H1 (cell line): Measurements from ENCODE around the gene LRRC49. TPM values are rescaled to one million over a fixed set of nuclear protein-coding genes. Genes with fewer than 3 reads are reported as not detected.

Experiments used
- BRCA1 ChIP-seq: IDR thresholded peaks from 2 replicates; pipeline ENCODE4 v1.6.1; 2012; ENCODE audit warnings: low read depth, low read length, improper control_type of control experiment
- SP2 ChIP-seq: IDR thresholded peaks from 2 replicates; pipeline ENCODE4 v1.6.1; 2012; ENCODE audit warnings: mild to moderate bottlenecking, low read length, inconsistent platforms
- polyA plus RNA-seq, 7 experiments: library from polyadenylated mRNA; depleted of rRNA in 3 of 7; stranded (reverse) in 5 of 7; unstranded in 2 of 7; fragments of >200 nt in 5 of 7; fragments of 200-250 nt in 2 of 7; gene quantifications; 1 replicate in 5 of 7; 2 replicates in 1 of 7; 4 replicates in 1 of 7; pipeline versions ENCODE4 v1.2.1 to v1.2.3, GENCODE V29; 2011 to 2013; ENCODE audit warnings: missing spikeins in 2 of 7, mixed read lengths in 2 of 7
- total RNA-seq: library from RNA; stranded (reverse); fragmentation: NEBNext Ultra II Directional; extraction: Animal tissue kit (Norgen Biotek cat#: 25700); gene quantifications from 2 replicates; pipeline ENCODE4 v1.2.1, GENCODE V29; 2021
- TF ChIP-seq, protein P1 (sequence below): fragments of 300-600 bp; sonication (generic); IDR thresholded peaks from 2 replicates; pipeline ENCODE4 v1.7.1; 2012; ENCODE audit warnings: low read length, moderate library complexity, mild to moderate bottlenecking, inconsistent platforms; ENCODE audit not compliant: insufficient replicate concordance
- TF ChIP-seq, protein P2 (sequence below): IDR thresholded peaks from 2 replicates; pipeline ENCODE4 v1.6.1; 2012; ENCODE audit warnings: inconsistent platforms
- TF ChIP-seq, protein P3 (sequence below): IDR thresholded peaks from 2 replicates; pipeline ENCODE4 v1.6.1; 2012; ENCODE audit warnings: low read length, inconsistent platforms

LRRC49 gene
- total and polyA plus RNA-seq, 2 of the 8 experiments (the other 6 are each of a cell fraction or from before 2014, with no cell fraction given): 5.0 to 10.4 TPM

DNA sequence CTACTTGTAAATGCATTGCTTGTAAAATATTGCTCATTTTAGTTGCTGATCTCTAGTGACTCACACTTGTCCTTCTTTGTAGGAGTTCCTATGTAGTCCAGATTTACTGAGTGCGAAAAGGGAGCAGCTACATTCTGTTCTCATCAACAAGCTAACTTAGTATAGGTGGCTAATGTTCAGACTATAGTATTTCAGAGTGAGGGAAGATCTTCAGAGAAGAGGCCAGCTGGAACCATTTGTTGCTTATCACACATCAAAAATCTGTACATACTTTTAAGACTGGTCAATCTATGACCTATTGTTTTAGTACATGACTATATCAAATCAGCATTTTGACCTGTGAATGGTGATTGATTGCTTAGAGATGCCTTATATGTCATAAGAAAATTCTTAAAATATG is 151.4 kb downstream of the LRRC49 start (continued):
- TF ChIP-seq, protein P1, sequence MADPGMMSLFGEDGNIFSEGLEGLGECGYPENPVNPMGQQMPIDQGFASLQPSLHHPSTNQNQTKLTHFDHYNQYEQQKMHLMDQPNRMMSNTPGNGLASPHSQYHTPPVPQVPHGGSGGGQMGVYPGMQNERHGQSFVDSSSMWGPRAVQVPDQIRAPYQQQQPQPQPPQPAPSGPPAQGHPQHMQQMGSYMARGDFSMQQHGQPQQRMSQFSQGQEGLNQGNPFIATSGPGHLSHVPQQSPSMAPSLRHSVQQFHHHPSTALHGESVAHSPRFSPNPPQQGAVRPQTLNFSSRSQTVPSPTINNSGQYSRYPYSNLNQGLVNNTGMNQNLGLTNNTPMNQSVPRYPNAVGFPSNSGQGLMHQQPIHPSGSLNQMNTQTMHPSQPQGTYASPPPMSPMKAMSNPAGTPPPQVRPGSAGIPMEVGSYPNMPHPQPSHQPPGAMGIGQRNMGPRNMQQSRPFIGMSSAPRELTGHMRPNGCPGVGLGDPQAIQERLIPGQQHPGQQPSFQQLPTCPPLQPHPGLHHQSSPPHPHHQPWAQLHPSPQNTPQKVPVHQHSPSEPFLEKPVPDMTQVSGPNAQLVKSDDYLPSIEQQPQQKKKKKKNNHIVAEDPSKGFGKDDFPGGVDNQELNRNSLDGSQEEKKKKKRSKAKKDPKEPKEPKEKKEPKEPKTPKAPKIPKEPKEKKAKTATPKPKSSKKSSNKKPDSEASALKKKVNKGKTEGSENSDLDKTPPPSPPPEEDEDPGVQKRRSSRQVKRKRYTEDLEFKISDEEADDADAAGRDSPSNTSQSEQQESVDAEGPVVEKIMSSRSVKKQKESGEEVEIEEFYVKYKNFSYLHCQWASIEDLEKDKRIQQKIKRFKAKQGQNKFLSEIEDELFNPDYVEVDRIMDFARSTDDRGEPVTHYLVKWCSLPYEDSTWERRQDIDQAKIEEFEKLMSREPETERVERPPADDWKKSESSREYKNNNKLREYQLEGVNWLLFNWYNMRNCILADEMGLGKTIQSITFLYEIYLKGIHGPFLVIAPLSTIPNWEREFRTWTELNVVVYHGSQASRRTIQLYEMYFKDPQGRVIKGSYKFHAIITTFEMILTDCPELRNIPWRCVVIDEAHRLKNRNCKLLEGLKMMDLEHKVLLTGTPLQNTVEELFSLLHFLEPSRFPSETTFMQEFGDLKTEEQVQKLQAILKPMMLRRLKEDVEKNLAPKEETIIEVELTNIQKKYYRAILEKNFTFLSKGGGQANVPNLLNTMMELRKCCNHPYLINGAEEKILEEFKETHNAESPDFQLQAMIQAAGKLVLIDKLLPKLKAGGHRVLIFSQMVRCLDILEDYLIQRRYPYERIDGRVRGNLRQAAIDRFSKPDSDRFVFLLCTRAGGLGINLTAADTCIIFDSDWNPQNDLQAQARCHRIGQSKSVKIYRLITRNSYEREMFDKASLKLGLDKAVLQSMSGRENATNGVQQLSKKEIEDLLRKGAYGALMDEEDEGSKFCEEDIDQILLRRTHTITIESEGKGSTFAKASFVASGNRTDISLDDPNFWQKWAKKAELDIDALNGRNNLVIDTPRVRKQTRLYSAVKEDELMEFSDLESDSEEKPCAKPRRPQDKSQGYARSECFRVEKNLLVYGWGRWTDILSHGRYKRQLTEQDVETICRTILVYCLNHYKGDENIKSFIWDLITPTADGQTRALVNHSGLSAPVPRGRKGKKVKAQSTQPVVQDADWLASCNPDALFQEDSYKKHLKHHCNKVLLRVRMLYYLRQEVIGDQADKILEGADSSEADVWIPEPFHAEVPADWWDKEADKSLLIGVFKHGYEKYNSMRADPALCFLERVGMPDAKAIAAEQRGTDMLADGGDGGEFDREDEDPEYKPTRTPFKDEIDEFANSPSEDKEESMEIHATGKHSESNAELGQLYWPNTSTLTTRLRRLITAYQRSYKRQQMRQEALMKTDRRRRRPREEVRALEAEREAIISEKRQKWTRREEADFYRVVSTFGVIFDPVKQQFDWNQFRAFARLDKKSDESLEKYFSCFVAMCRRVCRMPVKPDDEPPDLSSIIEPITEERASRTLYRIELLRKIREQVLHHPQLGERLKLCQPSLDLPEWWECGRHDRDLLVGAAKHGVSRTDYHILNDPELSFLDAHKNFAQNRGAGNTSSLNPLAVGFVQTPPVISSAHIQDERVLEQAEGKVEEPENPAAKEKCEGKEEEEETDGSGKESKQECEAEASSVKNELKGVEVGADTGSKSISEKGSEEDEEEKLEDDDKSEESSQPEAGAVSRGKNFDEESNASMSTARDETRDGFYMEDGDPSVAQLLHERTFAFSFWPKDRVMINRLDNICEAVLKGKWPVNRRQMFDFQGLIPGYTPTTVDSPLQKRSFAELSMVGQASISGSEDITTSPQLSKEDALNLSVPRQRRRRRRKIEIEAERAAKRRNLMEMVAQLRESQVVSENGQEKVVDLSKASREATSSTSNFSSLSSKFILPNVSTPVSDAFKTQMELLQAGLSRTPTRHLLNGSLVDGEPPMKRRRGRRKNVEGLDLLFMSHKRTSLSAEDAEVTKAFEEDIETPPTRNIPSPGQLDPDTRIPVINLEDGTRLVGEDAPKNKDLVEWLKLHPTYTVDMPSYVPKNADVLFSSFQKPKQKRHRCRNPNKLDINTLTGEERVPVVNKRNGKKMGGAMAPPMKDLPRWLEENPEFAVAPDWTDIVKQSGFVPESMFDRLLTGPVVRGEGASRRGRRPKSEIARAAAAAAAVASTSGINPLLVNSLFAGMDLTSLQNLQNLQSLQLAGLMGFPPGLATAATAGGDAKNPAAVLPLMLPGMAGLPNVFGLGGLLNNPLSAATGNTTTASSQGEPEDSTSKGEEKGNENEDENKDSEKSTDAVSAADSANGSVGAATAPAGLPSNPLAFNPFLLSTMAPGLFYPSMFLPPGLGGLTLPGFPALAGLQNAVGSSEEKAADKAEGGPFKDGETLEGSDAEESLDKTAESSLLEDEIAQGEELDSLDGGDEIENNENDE: no peak
- TF ChIP-seq, protein P2, sequence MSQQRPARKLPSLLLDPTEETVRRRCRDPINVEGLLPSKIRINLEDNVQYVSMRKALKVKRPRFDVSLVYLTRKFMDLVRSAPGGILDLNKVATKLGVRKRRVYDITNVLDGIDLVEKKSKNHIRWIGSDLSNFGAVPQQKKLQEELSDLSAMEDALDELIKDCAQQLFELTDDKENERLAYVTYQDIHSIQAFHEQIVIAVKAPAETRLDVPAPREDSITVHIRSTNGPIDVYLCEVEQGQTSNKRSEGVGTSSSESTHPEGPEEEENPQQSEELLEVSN: no peak
- TF ChIP-seq, protein P3, sequence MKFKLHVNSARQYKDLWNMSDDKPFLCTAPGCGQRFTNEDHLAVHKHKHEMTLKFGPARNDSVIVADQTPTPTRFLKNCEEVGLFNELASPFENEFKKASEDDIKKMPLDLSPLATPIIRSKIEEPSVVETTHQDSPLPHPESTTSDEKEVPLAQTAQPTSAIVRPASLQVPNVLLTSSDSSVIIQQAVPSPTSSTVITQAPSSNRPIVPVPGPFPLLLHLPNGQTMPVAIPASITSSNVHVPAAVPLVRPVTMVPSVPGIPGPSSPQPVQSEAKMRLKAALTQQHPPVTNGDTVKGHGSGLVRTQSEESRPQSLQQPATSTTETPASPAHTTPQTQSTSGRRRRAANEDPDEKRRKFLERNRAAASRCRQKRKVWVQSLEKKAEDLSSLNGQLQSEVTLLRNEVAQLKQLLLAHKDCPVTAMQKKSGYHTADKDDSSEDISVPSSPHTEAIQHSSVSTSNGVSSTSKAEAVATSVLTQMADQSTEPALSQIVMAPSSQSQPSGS: no peak
- TF ChIP-seq SP2 (no peak), BRCA1 (no peak)
